Thyroid gland (tissue), 4 donors: Measurements from ENCODE around the gene EME1.

Experiments
- POLR2A ChIP-seq, 2 donors: fragments of 450-650 bp; IDR thresholded peaks; one replicate each; pipeline ENCODE4 v1.6.1; 2017; ENCODE audit warnings: antibody characterized with exemption in 2 of 2, mild to moderate bottlenecking in 2 of 2, moderate library complexity in 1 of 2
- TF ChIP-seq, protein P1 (sequence below), 6 experiments: fragments of 200-600 bp in 3 of 6; fragments of 450-650 bp in 3 of 6; sonication (generic) in 3 of 6; IDR thresholded peaks; one replicate each; pipeline ENCODE4 v1.5.1; 2016 to 2019; ENCODE audit warnings: antibody characterized with exemption in 6 of 6, mild to moderate bottlenecking in 2 of 6, inconsistent platforms in 1 of 6, moderate library complexity in 1 of 6

DNA sequence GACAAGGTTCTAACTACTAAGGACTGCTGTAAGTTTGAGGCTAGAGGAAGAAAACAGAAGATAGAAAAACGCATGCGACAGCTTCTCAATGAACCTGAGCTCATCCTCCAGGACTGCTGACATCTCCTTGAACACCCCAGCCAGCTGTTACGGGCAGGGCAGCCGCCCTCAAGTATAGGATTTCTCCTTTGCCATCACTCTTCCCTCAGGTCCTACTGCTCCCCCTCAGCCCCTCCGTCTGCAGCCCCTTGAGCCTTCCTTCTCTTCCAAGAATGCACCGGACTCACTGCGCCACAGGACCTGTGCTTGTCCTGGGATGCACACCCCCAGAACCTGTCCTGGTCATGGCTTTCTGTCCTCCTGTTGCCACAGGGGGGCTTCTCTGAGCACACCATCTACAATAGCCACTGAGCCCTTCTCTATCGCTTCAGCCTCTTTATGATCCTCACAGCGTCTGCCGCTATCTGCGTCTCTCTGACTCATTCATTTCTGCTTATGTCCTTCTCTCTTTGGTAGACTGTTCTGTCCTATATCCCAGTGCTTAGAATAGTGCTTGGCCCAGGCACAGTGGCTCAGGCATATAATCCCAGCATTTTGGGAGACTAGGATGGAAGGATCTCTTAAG is 42.8 kb upstream of the EME1 start:
- TF ChIP-seq, protein P1, sequence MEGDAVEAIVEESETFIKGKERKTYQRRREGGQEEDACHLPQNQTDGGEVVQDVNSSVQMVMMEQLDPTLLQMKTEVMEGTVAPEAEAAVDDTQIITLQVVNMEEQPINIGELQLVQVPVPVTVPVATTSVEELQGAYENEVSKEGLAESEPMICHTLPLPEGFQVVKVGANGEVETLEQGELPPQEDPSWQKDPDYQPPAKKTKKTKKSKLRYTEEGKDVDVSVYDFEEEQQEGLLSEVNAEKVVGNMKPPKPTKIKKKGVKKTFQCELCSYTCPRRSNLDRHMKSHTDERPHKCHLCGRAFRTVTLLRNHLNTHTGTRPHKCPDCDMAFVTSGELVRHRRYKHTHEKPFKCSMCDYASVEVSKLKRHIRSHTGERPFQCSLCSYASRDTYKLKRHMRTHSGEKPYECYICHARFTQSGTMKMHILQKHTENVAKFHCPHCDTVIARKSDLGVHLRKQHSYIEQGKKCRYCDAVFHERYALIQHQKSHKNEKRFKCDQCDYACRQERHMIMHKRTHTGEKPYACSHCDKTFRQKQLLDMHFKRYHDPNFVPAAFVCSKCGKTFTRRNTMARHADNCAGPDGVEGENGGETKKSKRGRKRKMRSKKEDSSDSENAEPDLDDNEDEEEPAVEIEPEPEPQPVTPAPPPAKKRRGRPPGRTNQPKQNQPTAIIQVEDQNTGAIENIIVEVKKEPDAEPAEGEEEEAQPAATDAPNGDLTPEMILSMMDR (IDR thresholded peaks at IDR 0.05): no peak
- TF ChIP-seq POLR2A (IDR thresholded peaks at IDR 0.05): no peak
